Measurements from ENCODE around the gene GDPD4. TPM values are rescaled to one million over a fixed set of nuclear protein-coding genes. Genes with fewer than 3 reads are reported as not detected.

Gene GDPD4
- total and polyA plus RNA-seq, 2 of the 4 experiments (the other 2 are of a cell fraction), result not detected

GRCh38 chr11:77249427-77249826 is 52.1 kb downstream of the GDPD4 start:
- Histone ChIP-seq H3K4me1 (ENCODE audit: control insufficient read depth, insufficient read depth, low read length) (peaks cover 8% of the 10 kb centered on the region; the same call in 1 of the 2 replicates), H2AK9ac (replicated peaks; ENCODE audit: low read depth, low read length, poor library complexity) (no peak overlapping the region), H3K23ac (ENCODE audit: low read depth, low read length) (peak overlapping the region; percentile 18; the same call in 1 of the 2 replicates), H2AK5ac (ENCODE audit: low read depth, low read length) (no peak overlapping the region), H4K20me1 (ENCODE audit: insufficient read depth, low read length) (no peaks in the 10 kb centered on the region), H3K4me2 (ENCODE audit: low read depth, low read length) (peak overlapping the region; percentile 69; the same call in 1 of the 2 replicates), H2BK20ac (ENCODE audit: low read depth, low read length) (peak overlapping the region; percentile 44; the same call in 1 of the 2 replicates), H2BK5ac (ENCODE audit: low read depth, low read length, poor library complexity, severe bottlenecking) (peak overlapping the region; percentile 13), H2BK15ac (ENCODE audit: low read depth, low read length) (0 out of 3 replicates have a peak overlapping the region, but pooled peaks have one; percentile 47), H3K27me3 (ENCODE audit: control insufficient read depth, insufficient read depth, low read length) (no peaks in the 10 kb centered on the region), H4K5ac (ENCODE audit: low read depth, low read length) (no peak overlapping the region), H4K8ac (ENCODE audit: low read depth in 2 of 2, low read length in 2 of 2) (peak overlapping the region in 1 of 2 experiments; percentile 39; a peak in 1 of 4 replicates), H3K9me1 (ENCODE audit: insufficient read depth, low read length) (no peaks in the 10 kb centered on the region; the same call in 1 of the 2 replicates), H3K56ac (ENCODE audit: extremely low read depth, insufficient read depth, low read length) (no peak overlapping the region; the same call in 1 of the 2 replicates), H3K18ac (ENCODE audit: low read depth, low read length) (peak overlapping the region; percentile 48; the same call in 1 of the 2 replicates), H4K91ac (ENCODE audit: insufficient read depth, low read depth, low read length) (no peak overlapping the region), H3K9ac (ENCODE audit: low read depth, low read length) (no peak overlapping the region), H3K4ac (ENCODE audit: low read depth, low read length) (no peak overlapping the region), H3K36me3 (ENCODE audit: control insufficient read depth, insufficient read depth, low read length) (no peaks in the 10 kb centered on the region), H3K79me1 (ENCODE audit: low read depth in 1 of 2, low read length in 2 of 2) (no peaks in the 10 kb centered on the region), H3K14ac (replicated peaks; ENCODE audit: low read depth, low read length) (no peak overlapping the region), H3K9me3 (ENCODE audit: control insufficient read depth, insufficient read depth, low read length) (no peaks in the 10 kb centered on the region; the same call in 1 of the 2 replicates), H3K4me3 (ENCODE audit: insufficient read depth, low read depth, low read length) (no peak overlapping the region), H3K27ac (ENCODE audit: insufficient read depth, low read length) (no peak overlapping the region), H2BK120ac (ENCODE audit: low read depth, low read length) (peak overlapping the region; percentile 56), H2AFZ (replicated peaks; ENCODE audit: low read length, poor library complexity) (no peak overlapping the region)
- BruUV-seq (replicated peaks), result no TSS peak
- ATAC-seq (ENCODE audit: low read depth) (no peak), DNase-seq (peak; percentile 48)
- ChIA-PET CTCF (interaction anchor here (0.6 kb wide), 2 partner anchors 34 to 116 kb away, joined by 3 read pairs; no protein-coding TSS in a partner anchor), POLR2A (ENCODE audit: unreplicated experiment) (no interaction called here)
- in situ Hi-C loops (cut with MboI; ENCODE audit: low sequenced_read_pairs) (no loop called here), dilution Hi-C loops (cut with HindIII; ENCODE audit: low sequenced_read_pairs, unreplicated experiment) (no loop called here), intact Hi-C loops (cut with micrococcal nuclease) (no loop called here)
- WGBS, 2 experiments (ENCODE audit: extremely low coverage in 2 of 2, insufficient read length in 1 of 2), result 25% methylated on average over 1 of the region's 3 CpGs; no CpG with 5 or more reads in 1 of the 2 experiments
- TF ChIP-seq CHD1 (IDR thresholded peaks at IDR 0.05; ENCODE audit: low read depth, low read length), result no peak
- TF ChIP-seq CTCF (conservative IDR thresholded peaks at IDR 0.05; ENCODE audit: low read depth, low read length), result no peak
- no peak for TF ChIP-seq CEBPB (IDR thresholded peaks at IDR 0.05; ENCODE audit: low read depth, low read length)
- no peak for TF ChIP-seq MAFK (IDR thresholded peaks at IDR 0.05; ENCODE audit: low read depth, low read length)
- TF ChIP-seq BHLHE40 (IDR thresholded peaks at IDR 0.05; ENCODE audit: low read depth, low read length), result no peak
- no peak for TF ChIP-seq MAZ (IDR thresholded peaks at IDR 0.05; ENCODE audit: borderline replicate concordance, low read depth, low read length)
- no peak for TF ChIP-seq RFX5 (IDR thresholded peaks at IDR 0.05; ENCODE audit: low read depth, low read length)
- TF ChIP-seq USF2 (IDR thresholded peaks at IDR 0.05; ENCODE audit: low read depth, low read length), result no peak
- no peak for TF ChIP-seq SMC3 (IDR thresholded peaks at IDR 0.05; ENCODE audit: low read depth, low read length)
- no peak for TF ChIP-seq ELK1 (IDR thresholded peaks at IDR 0.05; ENCODE audit: borderline replicate concordance, low read depth, low read length)
- no peak for TF ChIP-seq MXI1 (IDR thresholded peaks at IDR 0.05; ENCODE audit: borderline replicate concordance, low read depth, low read length)
- no peak for TF ChIP-seq POLR2A (IDR thresholded peaks at IDR 0.05; ENCODE audit: low read depth, low read length)
- no peak for TF ChIP-seq FOS (IDR thresholded peaks at IDR 0.05; ENCODE audit: low read depth, low read length)
- no peak for TF ChIP-seq NFE2L2 (IDR thresholded peaks at IDR 0.05; ENCODE audit: low read depth, low read length)
- TF ChIP-seq RCOR1 (IDR thresholded peaks at IDR 0.05; ENCODE audit: insufficient replicate concordance, low read length), result no peak
- no peak for TF ChIP-seq RAD21 (IDR thresholded peaks at IDR 0.05; ENCODE audit: low read length)
